Lower leg skin (tissue), 3 donors: ENCODE measurements around the gene RC3H1.

Experiments used
- CTCF ChIP-seq, 3 donors: fragments of 450-650 bp; IDR thresholded peaks; one replicate each; pipeline ENCODE4 v1.5.1; 2016; ENCODE audit warnings: antibody characterized with exemption in 3 of 3, mild to moderate bottlenecking in 3 of 3, moderate library complexity in 2 of 3
- POLR2A ChIP-seq, 2 donors: fragments of 450-650 bp; IDR thresholded peaks; one replicate each; pipeline ENCODE4 v1.6.1; 2016 to 2017; ENCODE audit warnings: antibody characterized with exemption in 2 of 2, mild to moderate bottlenecking in 1 of 2, moderate library complexity in 1 of 2

GRCh38 chr1:174028495-174028894 lies 6.3 kb upstream of the RC3H1 start:
- TF ChIP-seq POLR2A (IDR thresholded peaks at IDR 0.05) (no peak), CTCF (IDR thresholded peaks at IDR 0.05) (no peak)
